Epithelial cell of proximal tubule (primary cell): ENCODE results near the gene NAGA. TPM values are rescaled to one million over a fixed set of nuclear protein-coding genes. Genes with fewer than 3 reads are reported as not detected.

Experiments used
- DNase-seq: peaks from one replicate; pipeline ENCODE4 v3.0.0-alpha.2; 2011; ENCODE audit warnings: low read depth
- H3K4me3 ChIP-seq: 2 replicates; pipeline ENCODE4 v1.5.1; 2011; ENCODE audit warnings: low read depth, mild to moderate bottlenecking, low read length
- CTCF ChIP-seq: conservative IDR thresholded peaks from 2 replicates; pipeline ENCODE4 v1.5.1; 2012; ENCODE audit warnings: low read depth, mild to moderate bottlenecking, low read length
- total RNA-seq: library from RNA; depleted of rRNA; stranded (reverse); fragments of >200 nt; gene quantifications from 2 replicates; pipeline ENCODE4 v1.2.3, GENCODE V29; 2015

Gene NAGA
- total RNA-seq, 1 donor from 2014 or later = 41.2 TPM

- DNase-seq = no peak
- TF ChIP-seq CTCF = no peak
- no peak overlapping the region for H3K4me3 ChIP-seq
These were observed 3.7 kb downstream of the NAGA start for GRCh38 chr22:42066937-42067336.

GRCh38 chr22:42066126-42066761 lies 4.4 kb downstream of the NAGA start:
- TF ChIP-seq CTCF = no peak
- no peak for DNase-seq
- no peak overlapping the region for H3K4me3 ChIP-seq

- DNase-seq = no peak
- H3K4me3 ChIP-seq = no peak overlapping the region
- TF ChIP-seq CTCF = no peak
These were observed 5.0 kb downstream of the NAGA start for GRCh38 chr22:42065438-42066125.

GRCh38 chr22:42064629-42065028 lies 6.0 kb downstream of the NAGA start:
- no peak for TF ChIP-seq CTCF
- no peak overlapping the region for H3K4me3 ChIP-seq
- DNase-seq = no peak

- no peak for DNase-seq
- H3K4me3 ChIP-seq = no peak overlapping the region
- TF ChIP-seq CTCF = no peak
These were observed 8.0 kb downstream of the NAGA start for GRCh38 chr22:42062506-42063170.

- no peak overlapping the region for H3K4me3 ChIP-seq
- DNase-seq = no peak
- TF ChIP-seq CTCF = no peak
These were observed 9.6 kb downstream of the NAGA start for GRCh38 chr22:42061041-42061440.
